Medulla oblongata (tissue), 1 donor: ENCODE results near the gene TRIP13.

ENCODE experiments used
- DNase-seq: peaks from one replicate; pipeline ENCODE4 v3.0.0-alpha.2; 2015; ENCODE audit errors: extremely low spot score

Gene TRIP13

DNA sequence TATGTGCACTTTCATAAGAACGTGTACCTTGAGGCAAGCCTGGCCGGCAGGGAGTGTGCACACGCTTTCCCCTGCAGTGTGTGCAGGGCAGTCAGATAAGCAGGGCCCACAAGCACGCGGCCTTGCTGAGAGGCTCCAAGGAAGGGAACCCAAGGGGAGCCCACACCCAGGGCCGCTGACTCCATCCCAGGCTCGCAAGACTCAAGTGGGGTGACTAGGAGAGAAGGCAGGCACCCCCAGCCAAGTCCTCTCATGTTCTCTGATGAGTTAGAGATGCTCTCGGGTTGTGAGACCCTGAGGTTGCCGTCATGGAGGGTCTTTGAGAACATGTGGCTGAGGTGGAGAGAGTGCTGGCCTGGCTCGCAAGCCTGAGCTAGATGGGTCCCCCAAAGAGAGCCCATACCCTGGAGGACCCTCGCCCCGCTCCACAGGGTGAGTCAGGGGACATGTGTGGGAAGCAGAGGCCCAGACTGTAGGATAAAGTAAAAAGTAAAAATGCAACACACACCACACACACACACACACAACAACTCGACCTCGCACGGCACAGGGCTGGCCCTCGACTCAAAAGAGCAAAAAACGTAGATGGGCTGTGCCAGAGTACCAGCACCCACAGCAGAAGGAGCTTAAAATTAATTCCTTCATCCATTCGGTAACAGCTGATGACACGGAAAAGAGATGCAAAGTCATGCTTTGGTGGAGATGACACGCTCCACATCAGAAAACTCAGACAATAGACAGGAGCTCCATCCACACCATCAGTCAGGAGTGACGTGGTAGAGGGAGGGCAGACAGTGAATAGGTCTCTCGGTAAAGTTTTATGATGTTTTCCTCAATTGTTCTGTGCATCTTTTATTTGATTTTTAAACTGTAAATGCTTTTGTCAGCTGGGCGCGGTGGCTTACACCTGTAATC, 61.1 kb downstream of the TRIP13 start:
- no peak for DNase-seq

DNA sequence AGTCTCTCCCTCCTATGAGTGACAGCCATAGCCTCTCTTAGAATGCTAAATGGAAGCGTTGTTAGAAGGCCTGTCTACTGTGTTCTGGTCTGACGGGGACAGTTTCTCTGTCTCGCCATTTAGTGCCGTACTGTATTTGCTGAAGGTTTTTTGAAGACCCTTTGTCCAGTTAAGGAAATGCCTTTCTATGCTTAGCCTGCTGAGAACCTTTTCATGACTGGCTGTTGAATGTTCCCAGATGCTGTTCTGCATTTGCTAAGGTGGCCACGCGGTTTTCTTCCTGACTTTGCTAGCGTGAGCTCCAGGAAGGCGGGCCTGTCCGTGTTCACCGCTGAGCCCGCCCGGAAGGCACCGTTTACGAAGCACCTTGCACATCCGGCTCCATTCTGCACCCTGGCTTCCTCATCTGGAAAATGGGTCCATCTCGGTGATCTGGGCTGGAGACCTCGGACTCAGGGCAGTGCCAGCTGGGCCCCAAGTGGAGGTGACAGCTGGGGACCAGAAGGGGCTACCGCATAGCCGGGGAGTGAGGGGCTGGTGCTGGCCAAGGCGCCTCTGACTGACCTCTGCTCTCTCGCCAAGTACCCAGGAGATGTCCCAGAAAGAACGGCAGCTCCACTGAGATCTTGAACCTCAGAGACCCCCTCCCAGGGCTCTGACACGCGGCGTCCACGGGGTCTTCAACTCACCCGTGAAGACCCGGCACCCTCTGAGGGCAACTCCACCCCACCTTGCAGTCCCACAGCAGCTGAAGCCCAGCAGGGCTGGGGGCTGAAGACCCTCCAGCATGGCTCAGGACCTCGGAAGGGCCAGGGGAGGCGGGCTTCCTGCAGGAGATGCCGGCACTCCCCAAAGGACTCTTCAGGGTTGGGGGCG, 63.4 kb downstream of the TRIP13 start:
- no peak for DNase-seq

DNA sequence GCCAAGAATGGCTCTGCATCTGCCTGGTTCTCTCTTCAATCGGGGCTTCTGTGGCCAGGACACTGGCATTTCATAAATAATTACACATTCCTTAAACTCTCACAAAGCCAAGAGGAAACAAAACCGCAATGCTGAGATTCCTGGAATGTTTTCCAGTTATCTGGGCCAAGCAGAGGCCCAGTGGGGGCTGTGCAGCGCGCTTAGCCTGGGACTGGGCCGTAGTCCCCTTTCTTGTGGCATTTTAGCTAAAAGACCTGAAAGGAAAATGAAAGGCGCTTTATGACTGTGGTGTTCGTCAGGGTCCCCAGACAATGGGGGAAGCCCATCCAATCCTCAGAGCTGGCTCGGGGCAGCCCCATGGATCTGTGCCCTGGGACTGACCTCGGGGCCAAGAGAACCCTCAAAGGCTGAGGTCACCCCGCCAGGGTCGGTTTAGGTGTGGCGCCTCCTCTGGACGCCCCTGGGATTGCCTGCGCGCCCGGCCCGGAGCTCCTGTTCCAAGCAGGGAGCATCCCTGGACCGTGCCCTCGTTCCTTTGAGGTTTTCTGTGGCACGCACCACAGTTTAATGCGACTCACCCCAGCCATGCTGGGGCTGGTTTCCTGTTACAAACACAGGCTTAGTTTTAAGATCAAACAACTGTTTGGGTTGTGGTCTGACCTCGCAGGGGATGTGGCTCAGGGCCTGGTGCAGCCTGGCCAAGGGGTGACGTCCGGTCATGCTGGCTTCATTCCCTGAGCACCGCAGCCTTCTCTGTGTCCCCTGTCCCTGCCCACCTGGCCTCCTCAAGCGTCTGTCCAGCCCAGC, 64.5 kb downstream of the TRIP13 start:
- no peak for DNase-seq

DNA sequence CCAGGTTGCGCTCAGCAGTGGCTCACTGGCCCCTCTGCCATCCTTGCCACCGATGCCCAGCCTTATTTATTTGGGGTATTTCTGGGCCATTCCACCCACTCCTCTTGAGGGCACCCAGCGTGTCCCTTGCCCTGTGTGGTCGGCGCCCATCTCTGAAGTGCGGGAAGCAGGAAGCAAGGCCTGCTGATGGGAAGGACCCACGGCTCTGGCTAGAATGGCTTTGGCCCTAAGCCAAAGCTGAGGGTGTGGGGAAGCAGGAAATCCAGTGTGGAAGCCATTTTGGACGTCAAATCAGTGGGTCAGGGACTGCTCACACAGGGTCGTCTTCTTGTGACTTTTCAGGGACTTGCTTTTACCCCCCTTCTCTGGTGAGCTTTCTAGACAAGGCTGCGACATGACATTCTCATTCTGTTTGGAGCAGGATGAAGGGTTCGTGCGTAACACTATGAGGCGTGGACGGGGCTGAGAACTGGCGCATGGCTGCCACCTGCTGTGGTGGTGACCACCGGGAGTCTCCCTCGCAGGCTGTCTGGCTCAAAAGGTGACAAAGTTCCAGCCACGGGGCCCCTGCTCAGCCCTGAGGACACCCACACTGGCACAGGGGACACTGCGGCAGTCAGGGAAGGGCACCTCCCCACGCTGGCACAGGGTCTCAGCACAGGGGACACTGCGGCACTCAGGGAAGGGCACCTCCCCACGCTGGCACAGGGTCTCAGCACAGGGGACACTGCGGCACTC, 65.2 kb downstream of the TRIP13 start:
- DNase-seq, result no peak

DNA sequence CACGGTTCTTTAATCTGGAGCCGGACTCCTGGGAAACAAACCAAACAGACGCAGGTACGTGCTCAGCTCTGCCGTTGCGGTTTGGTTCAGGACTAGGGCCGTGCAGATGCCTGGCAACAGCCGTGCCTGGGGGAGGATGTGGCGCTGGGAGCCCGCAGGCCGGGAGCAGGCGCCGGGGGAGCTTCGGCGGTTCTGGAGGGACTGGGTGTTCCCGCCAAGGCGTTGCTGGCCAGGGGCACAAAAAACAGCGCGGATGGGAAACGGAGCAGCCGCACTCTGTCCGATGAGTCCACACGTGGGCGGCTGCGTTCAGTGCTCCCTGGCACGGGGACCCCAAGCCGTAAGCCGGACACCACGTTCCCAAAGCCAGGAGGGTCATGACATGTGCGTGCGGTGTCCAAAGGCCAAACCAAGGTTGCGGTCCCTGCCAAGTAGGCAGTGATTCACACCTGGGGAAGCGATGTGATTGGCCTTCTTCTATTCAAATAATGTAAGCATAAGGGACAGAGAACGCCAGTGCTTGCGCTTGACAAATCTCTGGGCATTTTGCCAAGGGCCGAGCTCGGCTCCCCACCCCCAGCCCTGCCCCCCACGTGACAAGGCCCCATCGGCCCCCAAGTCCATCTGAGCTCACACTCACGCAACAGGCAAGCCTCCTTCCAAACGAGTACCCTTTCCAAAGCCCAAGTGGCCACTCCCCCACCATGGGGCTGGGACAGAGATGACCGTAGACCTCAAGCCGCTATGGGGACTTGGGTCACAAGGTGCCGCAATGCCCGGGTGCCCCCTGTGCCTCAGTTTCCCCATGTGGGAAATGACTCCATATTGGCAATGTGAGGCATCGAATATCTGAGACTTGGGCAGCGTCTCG, 66.3 kb downstream of the TRIP13 start:
- no peak for DNase-seq

DNA sequence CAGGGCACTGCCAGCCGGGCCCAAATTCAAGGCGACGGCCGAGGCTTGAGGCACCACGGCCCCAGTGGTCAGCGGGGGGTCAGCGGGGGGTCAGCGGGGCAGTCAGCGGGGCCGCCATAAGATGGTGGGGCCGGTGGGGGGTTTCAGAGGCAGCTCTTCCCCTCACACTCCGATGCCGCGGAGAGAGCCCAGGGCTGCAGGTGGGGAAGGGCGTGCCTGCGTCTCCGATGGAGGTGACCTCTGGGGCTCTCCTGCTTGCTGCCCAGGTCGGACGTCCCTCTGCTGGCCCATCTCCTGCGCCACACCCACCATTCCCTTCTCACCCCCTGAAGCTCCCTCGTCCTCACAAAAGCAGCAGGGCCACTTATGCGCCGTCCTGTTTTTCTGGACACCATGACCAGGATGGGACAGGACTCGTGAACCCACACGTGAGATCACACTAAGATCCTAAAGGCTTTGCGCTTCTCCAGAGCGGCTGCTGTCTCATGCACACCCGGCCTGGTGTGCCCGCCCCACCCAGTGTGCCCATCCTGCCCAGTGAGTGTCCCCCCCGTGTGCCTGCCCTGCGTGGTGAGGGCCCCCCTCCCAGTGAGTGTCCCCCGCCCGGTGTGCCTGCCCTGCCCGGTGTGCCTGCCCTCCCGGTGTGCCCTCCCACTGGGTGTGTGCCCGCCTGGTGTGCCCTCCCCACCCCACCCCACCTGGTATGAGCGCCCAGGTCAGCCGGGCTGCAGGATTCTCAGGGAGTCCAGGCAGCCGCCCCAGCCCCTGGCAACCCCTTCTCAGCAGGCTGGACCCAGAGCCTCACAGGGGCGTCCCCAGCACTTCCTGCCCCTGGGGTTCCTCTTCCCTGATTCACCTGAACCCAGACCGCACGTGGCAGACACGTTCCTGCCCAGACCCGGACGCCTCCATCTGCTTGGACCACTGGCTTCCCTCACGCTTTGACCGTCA, 67.2 kb downstream of the TRIP13 start:
- no peak for DNase-seq

DNA sequence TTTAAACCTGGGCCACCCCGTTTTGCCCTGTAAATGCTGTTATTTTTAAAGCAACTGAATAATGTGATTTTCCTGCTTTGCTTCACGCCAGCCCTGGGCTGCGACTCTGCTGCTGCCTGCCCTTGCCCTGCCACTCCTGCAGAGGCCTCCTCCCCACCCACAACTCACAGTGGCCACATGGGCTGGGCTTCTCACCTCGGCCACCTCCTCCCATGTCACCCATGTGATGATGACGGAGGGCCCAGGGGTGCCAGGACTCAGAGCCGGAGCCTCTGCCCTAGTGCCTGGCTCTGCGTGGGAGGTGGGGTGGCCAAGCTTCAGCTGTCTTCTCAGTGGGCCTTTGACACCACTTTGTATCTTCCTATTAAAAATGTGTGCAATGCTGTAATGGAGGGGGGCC, 67.9 kb downstream of the TRIP13 start:
- DNase-seq, result no peak

DNA sequence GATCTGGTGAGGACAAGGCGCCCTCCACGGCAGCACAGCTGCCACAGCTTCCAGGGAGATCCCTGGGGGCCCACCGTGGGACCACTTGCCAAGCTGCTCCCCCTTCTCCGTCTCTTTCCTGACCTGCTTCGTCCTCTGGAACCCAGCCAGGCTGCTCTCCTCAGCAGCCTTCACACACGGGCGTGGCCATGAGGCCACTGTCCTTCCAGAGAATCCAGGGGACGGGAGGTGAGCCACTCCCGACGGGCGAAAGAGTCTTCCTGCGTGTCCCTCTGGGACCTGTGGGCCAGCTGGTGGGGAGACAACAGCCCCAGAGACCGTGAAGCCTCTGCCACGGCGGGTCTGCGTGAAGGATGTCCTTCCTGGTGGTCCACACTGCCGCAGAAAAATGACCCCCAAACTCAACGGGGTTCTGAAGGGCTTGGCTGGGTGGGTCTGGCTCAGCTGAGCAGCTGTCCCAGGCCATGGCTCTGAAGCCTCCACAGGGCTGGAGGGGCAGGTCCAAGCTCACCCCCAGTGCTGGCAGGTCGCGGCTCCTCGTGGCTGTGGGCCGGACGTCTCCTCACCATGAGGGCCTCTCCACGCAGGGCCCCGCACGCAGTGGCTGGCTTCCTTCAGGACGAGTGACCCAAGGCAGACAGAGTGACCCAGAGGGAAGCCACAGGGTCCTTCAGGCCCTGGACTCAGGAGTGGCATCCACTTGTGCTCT, 68.5 kb downstream of the TRIP13 start:
- DNase-seq, result no peak

DNA sequence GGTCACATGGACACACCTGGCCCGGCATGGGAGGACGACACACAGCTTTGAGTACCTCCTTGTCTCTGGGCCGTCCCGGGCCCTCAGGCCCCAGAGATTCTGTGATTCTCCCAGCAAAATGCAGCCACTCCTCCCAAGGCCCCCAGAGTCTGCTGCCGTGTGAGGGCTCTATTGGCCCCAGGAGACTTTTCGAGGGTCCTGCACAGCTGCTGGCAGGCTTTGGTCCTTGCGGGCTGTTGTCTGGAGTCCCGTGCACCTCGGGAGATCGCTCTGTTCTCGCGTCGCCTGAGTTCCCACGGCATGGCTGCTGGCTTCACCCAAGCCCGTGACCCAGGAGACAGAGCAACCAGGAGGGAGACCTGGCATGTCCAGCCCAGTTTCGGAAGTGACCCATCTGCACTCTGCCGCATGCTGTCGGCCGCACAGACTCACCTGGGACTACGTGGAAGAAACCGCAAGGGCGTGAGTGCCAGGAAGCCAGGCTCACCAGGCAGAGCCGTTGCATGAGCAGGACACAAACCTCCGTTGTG, 69.1 kb downstream of the TRIP13 start:
- DNase-seq, result no peak

DNA sequence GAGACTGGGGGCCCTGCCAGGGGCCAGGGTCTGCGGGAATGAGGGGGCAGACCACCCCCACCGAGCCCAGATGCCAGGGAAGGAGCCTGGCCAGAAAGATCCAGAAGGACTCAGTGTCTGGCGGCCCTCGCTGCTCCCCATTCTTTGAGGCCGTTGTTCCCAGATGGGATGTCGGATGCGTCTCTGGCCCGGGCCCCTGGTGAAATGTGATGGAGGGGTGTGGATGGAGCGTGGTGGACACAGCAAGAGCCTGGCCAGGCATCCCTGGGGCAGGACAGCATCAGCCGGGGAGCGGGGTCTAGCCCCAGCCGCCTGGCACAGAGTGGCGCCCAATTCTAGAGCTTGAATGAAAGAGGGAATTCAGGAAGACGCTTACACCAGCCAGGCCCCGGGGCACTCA, 69.7 kb downstream of the TRIP13 start:
- no peak for DNase-seq

DNA sequence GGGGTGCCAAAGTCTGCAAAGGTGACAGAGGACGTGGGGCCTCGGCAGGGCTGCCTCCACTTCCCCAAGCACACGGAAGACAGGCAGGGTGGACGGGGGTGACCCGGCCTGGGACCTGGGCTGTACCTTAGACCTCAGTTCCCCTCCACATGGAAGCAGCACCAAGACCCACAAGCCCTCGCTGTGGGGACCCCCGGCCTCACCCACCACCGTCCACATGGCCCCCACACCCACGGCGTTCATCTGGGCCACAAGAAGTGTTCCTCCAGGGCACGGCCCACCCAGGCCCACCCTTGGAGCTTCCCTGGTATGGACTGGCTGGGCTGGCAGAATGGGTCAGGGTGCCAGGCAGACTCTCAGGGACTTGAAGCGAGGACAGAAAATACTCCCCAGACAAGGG, 70.1 kb downstream of the TRIP13 start:
- no peak for DNase-seq

DNA sequence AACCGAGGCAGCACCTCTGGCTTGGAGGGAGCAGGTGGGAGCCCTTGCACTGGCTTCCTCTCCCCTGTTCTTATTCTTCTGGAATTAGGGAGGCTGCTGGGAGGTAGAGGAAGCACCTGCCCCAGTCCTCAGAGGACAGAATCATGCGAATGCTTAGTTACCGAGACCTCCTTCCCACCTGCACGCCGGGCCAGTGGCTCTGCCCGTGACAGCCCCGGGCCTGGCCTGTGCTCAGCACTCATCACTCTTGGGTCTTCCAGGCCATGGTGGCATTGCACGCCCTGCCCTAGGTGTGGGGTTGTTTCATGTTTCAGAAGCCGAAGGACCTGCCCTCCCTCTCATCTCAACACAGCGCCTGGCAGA, 70.6 kb downstream of the TRIP13 start:
- no peak for DNase-seq

DNA sequence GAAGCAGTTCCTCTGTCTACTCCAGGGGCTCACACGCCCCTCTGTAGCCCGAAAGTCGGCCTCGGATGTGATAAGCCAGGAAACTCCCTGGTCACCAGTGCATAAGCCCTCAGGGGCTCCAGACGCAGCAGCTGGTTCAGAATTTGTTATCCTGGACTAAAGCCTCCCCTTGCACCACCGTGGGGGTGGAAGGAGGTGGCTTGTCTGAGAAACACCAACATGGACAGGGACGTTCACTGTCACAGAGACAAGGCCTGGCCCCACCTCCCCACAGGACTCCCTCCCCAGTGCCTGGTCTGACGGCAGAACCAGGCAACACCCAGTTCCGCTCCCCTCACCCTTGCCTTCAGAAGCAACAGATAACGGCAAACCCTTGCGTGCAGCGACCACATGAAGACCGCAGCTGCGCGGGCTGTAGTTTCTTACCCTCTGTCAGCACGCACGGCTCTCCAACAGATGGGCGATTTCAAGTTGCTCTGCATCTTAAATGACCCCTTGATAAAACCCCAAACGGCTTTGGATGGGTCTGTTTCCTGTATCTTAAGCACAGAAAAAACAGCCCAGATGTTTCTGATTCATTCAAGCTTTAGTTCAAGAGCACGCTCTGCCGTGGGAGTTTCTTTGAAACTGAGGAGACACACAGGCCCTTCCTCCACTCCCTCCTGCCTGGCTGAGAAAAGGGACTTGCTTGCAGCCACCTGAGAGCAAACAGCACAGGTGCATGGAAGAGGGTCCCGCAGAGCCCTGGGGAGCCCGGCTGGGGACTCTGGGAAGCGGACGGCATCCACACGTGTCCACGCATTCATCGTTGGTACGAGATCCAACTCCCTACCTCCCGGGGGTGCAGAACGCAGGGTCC, 71.2 kb downstream of the TRIP13 start:
- no peak for DNase-seq

DNA sequence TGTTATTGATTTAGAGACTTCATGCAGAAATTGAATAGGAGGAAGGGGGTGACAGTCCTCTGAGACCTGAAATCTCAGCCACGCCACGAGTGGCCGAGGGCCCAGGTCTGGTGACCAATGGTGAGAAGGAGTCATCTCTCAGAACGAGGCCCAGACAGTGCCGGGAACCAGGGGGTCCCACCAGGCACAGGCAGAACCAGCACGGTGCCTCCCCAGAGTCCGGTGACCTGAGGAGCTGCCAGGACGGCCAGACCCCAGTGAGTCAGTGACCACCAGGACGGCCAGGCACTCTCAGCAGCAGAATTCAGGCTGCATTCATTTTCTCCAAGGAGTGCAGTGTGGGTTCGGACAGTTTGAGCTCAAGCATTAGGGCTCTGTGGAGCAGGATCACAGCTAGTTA, 72.1 kb downstream of the TRIP13 start:
- no peak for DNase-seq

DNA sequence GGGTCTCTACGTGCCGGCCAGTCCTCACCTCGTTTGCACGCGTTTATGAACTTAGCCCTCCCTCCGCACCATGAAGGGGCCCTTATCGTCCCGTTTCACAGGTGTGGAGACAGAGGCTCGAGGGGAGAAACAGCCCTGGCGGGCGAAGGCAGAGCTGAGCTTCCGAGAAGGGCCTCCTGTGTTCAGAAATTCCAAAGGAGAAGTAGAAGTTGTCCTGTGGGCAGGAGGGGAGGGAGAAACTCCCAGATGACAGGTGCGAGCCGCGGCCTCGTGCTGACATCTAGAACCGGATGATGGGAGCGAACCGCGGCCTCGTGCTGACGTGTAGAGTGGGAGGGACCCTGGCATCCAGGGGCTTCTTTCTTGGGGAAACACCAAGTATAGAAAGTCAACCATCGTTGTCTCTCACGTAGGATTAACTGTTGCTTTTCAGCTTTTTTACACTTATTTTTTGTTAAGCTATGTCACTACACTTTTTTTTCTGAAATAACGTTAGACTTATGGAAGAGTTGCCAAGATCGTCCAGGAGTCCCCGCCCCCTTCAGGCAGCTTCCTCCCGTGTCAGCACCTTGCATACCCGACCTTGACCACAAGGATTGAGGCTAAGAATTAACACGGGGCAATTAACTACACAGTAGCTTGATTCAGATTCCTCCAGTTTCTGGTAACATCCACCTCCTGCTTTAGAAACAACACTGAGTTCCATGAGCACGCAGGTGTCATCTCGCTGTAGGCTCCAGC, 73.1 kb downstream of the TRIP13 start:
- no peak for DNase-seq

DNA sequence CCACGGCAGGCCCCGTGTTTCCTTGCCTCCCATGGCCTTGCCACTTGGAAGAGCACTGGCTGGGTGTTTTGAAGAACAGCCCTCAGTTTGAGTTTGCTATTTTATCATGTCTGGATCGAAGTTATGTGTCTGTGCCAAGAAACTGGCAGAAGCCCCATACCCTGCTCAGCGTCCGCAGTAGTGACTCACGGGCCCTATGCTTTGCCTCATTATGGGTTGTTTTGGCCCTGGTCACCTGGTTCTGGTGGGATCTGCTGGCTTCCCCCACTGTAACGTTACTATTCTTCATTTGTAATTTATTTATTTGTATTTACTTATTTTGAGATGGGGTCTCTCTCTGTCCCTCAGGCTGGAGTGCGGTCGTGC, 73.6 kb downstream of the TRIP13 start:
- no peak for DNase-seq

DNA sequence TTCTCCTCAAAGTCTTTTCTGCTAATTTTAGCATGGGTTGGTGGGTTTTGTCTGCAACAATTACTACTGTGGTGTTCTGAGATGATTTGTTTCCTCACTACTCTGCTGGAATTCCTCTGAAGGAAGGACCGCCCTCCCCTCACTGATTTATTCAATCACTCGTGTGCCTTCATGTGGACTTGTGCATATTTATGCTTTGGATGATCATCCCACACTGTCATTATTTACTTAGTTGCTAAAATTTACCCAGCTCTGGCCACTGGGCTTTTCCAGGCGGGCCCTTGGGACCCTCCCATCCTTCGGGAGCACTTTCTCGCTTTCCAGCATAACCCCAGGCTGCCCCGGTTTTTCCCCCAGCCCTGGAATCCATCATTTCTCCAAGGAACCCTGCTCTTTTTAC, 74.3 kb downstream of the TRIP13 start:
- DNase-seq, result no peak
